Neural crest cell (in vitro differentiated cells): ENCODE data around the gene ABHD2. TPM values are rescaled to one million over a fixed set of nuclear protein-coding genes. Genes with fewer than 3 reads are reported as not detected.
"Not testable (repeated sequence)": the region's sequence is repeated elsewhere in the genome, so short reads cannot be mapped to it uniquely, and the experiment has no call there.

Source experiments
- DNase-seq: peaks from one replicate; pipeline ENCODE4 v3.0.0; 2021; ENCODE audit warnings: low read depth, mixed read lengths, low spot score
- H3K27ac Mint-ChIP-seq: one replicate; pipeline ENCODE4 v1.8.0; 2021; ENCODE audit warnings: mild to moderate bottlenecking, mixed read lengths; ENCODE audit not compliant: unreplicated experiment
- H3K27me3 Mint-ChIP-seq: 2 replicates; pipeline ENCODE4 v1.8.0; 2021; ENCODE audit warnings: low read depth, mild to moderate bottlenecking, mixed read lengths
- H3K36me3 Mint-ChIP-seq: 2 replicates; pipeline ENCODE4 v1.8.0; 2021; ENCODE audit warnings: low read depth, mild to moderate bottlenecking, mixed read lengths
- H3K4me1 Mint-ChIP-seq: 2 replicates; pipeline ENCODE4 v1.8.0; 2021; ENCODE audit warnings: mixed read lengths
- H3K4me3 Mint-ChIP-seq: one replicate; pipeline ENCODE4 v1.8.0; 2021; ENCODE audit warnings: mild to moderate bottlenecking, mixed read lengths
- H3K9me3 Mint-ChIP-seq: 2 replicates; pipeline ENCODE4 v1.8.0; 2021; ENCODE audit warnings: mixed read lengths
- total RNA-seq: library from RNA; stranded (reverse); gene quantifications from 2 replicates; pipeline ENCODE4 v1.2.1, GENCODE V29; 2021
- TF ChIP-seq, protein P1 (sequence below): fragments of 200-600 bp; sonication (generic); conservative IDR thresholded peaks from 2 replicates; pipeline ENCODE4 v1.5.0; 2021; ENCODE audit warnings: antibody characterized with exemption, mild to moderate bottlenecking

Gene ABHD2
- total RNA-seq, 1 donor from 2014 or later: 31.0 TPM

DNA sequence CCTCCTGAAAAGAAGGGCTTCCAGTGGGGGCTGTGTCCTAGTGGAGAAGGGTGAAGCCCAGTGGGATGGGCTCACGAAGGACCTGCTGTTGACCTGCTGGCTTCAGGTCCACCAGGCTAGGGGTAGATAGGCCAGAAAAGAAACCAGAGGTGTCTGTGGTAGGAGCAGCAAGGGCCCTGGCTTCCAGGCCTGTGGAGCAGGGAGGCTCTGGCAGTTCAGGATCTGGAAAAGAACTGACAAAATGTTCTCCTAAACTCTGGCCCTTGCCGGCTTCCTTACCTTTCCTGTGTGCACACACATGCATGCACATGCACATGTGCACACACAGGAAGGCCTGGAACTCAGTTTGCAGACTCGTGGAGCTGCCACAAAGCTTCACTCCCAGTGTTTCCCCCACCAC lies 49.7 kb downstream of the ABHD2 start:
- H3K4me3 Mint-ChIP-seq: no peak overlapping the region
- no peak for DNase-seq
- H3K9me3 Mint-ChIP-seq: no peaks in the 10 kb centered on the region
- no peaks in the 10 kb centered on the region for H3K27me3 Mint-ChIP-seq
- H3K4me1 Mint-ChIP-seq: peaks cover 20% of the 10 kb centered on the region
- TF ChIP-seq, protein P1, sequence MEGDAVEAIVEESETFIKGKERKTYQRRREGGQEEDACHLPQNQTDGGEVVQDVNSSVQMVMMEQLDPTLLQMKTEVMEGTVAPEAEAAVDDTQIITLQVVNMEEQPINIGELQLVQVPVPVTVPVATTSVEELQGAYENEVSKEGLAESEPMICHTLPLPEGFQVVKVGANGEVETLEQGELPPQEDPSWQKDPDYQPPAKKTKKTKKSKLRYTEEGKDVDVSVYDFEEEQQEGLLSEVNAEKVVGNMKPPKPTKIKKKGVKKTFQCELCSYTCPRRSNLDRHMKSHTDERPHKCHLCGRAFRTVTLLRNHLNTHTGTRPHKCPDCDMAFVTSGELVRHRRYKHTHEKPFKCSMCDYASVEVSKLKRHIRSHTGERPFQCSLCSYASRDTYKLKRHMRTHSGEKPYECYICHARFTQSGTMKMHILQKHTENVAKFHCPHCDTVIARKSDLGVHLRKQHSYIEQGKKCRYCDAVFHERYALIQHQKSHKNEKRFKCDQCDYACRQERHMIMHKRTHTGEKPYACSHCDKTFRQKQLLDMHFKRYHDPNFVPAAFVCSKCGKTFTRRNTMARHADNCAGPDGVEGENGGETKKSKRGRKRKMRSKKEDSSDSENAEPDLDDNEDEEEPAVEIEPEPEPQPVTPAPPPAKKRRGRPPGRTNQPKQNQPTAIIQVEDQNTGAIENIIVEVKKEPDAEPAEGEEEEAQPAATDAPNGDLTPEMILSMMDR: no peak
- H3K27ac Mint-ChIP-seq: no peak overlapping the region
- no peaks in the 10 kb centered on the region for H3K36me3 Mint-ChIP-seq

DNA sequence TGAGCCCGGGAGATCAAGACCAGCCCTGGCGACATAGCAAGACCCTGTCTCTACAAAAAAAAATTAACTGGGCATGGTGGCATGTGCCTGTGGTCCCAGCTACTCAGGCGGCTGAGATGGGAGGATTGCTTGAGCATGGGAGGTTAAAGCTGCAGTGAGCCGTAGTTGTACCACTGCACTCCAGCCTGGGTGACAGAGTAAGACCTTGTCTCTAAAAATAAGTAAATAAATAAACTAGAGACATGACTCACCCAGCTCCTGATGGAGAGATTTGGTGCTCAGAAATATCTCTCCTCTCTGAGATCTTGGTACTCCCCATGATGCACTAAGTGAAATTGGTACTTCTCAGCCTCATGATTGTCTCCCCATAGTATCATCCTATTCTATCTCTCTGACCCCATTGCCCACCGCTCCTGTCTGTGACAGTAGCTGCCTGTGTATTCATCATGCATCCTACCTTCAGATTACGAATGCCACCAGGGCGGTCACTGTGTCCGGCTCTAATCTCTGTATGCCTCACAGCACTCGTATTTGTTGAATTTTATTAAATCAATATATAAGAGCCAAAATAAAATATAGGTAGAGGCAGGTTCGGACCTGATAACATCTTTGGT lies 50.9 kb downstream of the ABHD2 start:
- Mint-ChIP-seq H3K27ac (no peak overlapping the region), H3K27me3 (no peaks in the 10 kb centered on the region), H3K4me1 (peaks cover 13% of the 10 kb centered on the region), H3K36me3 (no peaks in the 10 kb centered on the region), H3K4me3 (no peak overlapping the region), H3K9me3 (no peaks in the 10 kb centered on the region)
- no peak for DNase-seq
- TF ChIP-seq, protein P1: no peak

DNA sequence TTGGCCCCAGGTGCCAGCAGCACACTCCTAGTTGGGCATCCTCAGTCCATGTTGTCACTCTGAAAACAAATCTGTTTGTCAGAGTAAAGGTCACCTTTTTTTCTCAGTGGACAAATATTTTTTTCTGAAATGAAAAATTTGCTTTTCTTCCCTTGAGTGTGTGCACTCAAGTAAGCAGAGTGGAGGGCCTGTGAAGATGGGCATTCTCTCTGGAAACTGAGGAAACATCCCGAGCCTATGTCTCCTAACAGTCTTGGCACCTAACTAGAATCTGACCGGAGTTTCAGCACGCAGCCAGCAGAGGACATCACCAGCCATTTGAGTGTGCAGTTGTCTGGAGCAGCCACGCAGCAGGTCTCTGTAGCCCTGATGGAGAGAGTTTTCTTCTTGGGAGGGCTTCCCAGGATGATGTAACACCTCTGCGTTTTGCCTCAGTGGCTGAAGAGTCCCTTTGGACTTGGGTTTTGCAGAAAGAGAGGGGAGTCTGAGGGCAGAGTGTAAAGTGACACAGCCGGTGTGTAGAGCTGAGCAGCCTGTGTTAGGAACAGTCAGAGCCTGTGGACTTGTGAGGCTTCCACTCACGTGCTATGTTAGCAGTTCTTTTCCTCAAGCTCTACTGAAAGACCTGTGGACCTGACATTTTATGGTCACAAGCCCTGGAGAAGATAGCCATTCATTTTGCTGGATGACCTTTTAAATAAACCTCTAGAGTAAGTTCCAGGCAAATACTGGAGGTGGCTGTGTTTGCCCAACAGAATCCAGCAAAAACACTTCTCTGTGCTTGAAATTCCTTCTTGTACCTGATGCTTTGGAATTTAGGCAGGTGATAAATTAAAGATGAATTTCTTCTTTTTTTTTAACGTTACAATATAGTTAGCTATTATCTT lies 51.6 kb downstream of the ABHD2 start:
- H3K4me3 Mint-ChIP-seq: no peak overlapping the region
- H3K36me3 Mint-ChIP-seq: peaks cover 2% of the 10 kb centered on the region
- H3K27me3 Mint-ChIP-seq: no peaks in the 10 kb centered on the region
- no peaks in the 10 kb centered on the region for H3K9me3 Mint-ChIP-seq
- H3K4me1 Mint-ChIP-seq: peaks cover 13% of the 10 kb centered on the region
- TF ChIP-seq, protein P1: peak; percentile 13
- DNase-seq: no peak
- peak overlapping the region; percentile 29 for H3K27ac Mint-ChIP-seq

DNA sequence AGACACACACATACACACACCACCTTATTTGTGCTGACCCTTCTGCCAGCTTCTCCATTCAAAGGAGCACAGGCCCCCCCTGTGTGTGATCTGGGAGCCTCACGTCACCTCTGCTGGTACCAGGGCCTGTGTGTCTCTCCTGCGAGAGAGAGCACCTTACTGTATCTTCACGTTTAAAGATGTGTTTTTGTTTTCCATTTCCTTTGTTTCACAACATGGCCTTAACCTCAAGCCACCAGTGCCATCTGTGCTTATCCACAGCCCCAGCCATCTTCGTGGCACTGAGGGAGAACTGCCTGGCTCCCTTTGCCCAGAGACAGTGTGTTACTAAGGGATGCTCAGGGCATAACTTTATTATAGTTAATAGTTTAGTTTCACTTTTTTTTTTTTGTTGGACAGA lies 52.3 kb downstream of the ABHD2 start:
- Mint-ChIP-seq H3K4me1 (peaks cover 10% of the 10 kb centered on the region), H3K4me3 (no peak overlapping the region), H3K36me3 (peaks cover 2% of the 10 kb centered on the region), H3K27me3 (no peaks in the 10 kb centered on the region), H3K9me3 (no peaks in the 10 kb centered on the region), H3K27ac (no peak overlapping the region)
- no peak for DNase-seq
- TF ChIP-seq, protein P1: no peak

- H3K36me3 Mint-ChIP-seq, H3K9me3 Mint-ChIP-seq, H3K27ac Mint-ChIP-seq, H3K27me3 Mint-ChIP-seq, H3K4me3 Mint-ChIP-seq, DNase-seq, H3K4me1 Mint-ChIP-seq: not testable (repeated sequence)
These were observed 52.9 kb downstream of the ABHD2 start for GRCh38 chr15:89141159-89141558.

- TF ChIP-seq, protein P1: no peak
These were observed 53.6 kb downstream of the ABHD2 start for GRCh38 chr15:89141885-89142284.

More at GRCh38 chr15:89141885-89142284, 53.6 kb downstream of the ABHD2 start:
- H3K36me3 Mint-ChIP-seq: peaks cover 11% of the 10 kb centered on the region
- H3K27me3 Mint-ChIP-seq: no peaks in the 10 kb centered on the region
- DNase-seq: no peak
- peaks cover 9% of the 10 kb centered on the region for H3K4me1 Mint-ChIP-seq
- no peak overlapping the region for H3K4me3 Mint-ChIP-seq
- H3K9me3 Mint-ChIP-seq: no peaks in the 10 kb centered on the region
- H3K27ac Mint-ChIP-seq: no peak overlapping the region
